GM18498 (cell line): ENCODE measurements around the gene RIOK3.
"Not testable (repeated sequence)": the region's sequence is repeated elsewhere in the genome, so short reads cannot be mapped to it uniquely, and the experiment has no call there.

Experiments
- ATAC-seq: cut with Tn5 transposase; IDR thresholded peaks from one replicate; pipeline ENCODE4 v1.9.1; 2021; ENCODE audit warnings: mild to moderate bottlenecking, moderate library complexity; ENCODE audit not compliant: unreplicated experiment

RIOK3 gene

DNA sequence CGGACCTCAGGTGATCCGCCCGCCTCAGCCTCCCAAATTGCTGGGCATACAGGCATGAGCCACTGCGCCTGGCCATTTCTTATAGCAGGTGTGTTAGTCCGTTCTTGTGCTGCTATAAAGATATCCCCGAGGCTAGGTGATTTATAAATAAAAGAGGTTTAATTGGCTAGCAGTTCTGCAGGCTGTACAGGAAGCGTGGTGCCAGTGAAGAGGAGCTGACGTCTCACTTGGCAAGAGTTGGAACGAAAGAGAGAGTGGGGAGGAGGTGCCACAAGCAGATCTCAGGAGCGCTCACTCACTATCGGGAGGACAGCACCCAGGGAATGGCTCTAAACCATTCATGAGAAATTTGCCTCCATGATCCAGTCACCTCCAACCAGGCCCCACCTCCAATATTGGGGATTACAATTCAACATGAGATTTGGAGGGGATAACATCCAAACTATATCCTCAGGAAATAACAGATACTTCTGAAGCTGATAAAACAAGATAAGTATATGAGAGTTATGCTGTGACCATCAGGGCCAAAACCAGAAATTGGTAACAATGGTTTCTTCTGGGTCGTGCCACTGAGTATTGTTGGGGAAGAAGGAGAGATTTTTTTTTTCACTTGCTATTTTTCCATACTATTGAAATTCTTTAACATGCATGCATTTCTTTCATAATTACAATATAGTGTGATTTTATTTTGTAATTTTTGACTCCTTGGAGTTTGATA, 42.8 kb downstream of the RIOK3 start:
- no peak for ATAC-seq

DNA sequence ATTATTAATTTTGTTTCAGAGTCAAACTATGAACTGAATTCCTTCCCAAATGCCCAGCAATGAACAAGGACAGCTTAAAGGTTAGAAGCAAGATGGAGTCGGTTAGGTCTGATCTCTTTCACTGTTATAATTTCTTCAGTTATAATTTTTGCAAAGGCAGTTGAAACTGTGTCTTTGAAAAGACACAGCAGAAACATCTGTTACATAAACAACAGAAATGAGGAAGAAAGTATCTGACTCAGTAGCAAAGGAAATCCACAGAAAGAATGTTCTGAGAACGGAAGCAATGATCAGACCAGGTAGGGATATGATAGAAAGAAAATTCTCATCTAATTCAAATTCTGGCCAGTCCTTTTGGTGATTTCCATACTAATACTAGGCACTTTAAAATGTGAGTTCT, 45.0 kb downstream of the RIOK3 start:
- no peak for ATAC-seq

DNA sequence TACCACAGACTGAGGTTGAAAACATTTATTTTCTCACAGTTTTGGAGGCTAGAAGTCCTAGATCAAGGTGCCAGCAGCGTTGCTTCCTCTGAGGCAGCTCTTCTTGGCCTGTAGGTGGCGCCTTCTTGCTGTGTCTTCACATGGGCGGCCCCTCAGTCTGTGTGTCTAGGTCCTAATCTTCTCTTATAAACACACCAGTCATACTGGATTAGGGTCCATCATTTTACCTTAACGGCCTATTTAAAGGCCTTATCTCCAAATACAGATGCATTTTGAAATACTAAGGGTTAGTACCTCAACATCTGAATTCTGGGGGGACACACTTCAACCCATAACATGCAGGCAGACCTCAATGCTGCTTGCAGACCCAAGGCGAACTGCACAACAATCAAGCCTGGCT, 45.8 kb downstream of the RIOK3 start:
- ATAC-seq = peak; percentile 36

DNA sequence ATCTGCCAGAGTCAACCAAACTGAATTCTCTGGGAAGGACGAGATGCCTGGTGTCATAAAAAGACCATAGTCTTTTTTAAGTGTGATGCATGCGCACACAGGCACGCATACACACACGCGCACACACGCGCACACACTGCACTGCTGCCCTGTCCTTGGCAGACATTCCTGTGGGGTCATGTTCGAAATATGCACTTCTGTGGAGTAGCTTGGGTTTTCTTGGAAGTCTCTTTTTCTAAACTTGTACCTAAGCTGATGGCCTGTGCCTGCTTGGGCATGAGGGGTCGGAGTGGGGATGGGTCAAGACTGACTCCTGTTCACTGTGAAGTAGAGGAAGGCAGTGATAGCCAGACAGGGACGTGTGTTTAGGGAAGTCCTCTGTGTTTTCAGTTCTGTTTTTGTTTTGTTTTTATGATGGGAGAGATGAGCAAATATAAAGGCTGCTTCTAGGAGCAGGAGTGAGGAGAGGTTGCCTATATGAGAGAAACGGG, 46.2 kb downstream of the RIOK3 start:
- no peak for ATAC-seq

DNA sequence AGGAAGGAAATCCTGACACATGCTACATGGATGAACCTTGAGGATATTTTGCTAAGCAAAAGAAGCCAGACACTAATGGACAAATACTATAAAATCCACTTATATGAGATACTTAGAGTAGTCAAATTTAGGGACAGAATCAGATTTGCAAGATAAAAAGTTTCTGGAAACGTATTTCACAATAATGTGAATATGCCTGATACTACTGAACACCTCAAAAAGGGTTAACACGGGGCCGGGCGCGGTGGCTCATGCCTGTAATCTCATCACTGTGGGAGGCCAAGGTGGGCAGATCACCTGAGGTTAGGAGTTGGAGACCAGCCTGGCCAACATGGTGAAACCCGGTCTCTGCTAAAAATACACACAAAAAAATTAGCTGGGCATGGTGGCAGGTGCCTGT, 48.5 kb downstream of the RIOK3 start:
- ATAC-seq = no peak

DNA sequence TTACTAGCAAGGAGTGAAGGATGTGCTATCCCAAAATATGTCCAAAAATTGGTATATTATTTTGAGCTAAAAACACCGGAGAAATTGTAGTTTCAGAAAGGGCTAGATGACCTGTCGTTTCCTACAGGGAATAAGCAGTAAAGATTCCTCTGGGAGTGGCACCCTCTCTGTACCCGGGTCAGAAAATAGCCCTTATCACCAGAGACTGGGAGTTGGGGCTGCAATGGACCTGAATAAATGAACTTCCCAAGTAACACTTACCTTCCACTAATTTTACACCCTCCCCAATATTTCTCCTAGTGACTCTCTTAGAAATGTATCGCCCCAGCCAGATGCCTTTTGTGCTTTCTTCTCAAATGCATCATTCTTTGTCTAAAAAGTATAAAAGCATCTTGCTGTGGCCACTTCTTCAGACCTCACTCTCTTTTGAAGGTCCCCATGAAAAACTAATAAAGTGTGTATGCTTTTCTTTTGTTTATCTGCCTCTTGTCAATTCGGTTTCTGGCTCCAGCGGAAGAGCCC, 49.5 kb downstream of the RIOK3 start:
- ATAC-seq = no peak

DNA sequence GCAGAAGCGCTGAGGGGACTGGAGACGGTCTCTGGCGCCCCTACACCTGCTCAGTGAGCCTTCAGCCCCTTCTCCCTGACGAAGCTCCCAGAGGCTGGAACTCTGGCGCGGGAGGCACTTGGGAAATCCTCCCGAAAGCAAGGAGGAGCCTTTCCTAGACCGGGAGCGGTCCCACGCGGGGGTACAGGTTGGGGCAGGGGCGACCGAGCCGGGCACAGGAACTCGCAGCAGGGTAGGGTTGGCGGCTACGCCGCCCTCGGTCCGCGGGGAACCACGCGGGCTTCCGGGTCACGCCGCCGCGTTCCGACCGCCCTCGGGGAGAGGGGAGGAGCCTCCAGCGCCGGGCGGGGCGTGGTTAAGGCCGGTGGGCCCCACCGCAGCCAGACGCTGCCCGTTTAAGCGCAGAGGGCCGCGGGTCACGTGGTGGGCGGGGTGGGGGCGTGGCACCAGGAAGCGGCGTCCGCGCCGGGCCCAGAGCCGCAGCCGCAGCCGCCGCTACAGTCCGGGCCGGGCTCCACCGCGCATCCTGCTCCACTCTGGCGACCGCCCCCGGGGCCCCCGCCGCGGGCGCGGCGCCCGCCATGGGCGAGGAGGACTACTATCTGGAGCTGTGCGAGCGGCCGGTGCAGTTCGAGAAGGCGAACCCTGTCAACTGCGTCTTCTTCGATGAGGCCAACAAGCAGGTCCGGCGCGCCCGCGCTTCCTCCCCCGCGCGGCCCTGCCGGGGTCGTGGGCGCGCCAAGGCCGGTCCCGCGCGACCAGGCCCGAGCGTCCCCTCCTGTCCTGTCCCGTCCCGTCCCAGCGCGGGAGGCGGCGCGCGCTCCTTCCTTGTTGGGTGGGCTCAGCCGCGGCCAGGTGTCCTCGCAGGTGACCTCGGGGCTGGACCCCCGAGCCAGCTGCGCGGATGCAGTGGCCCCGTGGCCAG, 50.2 kb downstream of the RIOK3 start, which contains the start of gene RMC1:
Gene RMC1 (plus strand): TSS at position 474 of the 925 bp plus-strand sequence. CDS start 108 bp downstream, at position 582.
- peak; percentile 81 for ATAC-seq

DNA sequence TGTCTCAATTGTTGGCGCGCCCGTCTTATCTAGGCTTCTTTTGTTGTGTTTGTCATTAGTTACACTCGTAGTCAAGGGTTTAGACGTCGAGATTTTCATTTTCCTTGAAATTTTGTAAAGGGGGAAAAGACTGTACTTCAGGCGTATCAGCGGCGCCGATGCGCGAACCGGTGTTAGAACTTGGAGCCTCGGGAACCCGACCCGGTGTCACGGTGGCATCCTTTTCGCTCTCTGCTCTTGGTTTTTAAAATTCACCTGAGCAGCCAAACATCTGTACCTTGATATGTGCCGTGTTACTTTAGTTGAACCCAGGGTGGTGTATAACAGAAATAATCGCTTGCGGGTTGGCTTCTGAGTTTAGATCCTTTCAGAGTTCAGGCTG, 50.9 kb downstream of the RIOK3 start:
- ATAC-seq = no peak

DNA sequence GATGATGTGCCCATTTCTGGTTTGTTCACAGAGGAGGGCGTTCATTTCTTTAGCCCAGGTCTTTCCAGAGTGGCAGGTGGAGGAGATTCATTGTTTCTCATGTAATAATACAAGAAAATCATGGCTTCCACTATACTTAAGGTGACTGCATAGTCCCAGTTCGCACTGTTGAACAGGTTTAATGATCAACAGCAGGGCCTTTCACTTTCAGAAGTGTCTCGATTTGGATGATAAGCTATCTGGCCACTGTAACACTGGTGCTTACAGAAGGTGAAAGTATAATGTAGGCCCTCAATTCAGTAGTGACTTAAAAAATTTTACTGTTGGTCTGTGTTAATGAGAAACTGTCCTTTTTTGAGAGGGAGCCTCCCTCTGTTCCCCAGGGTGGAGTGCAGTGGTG, 51.6 kb downstream of the RIOK3 start:
- peak; percentile 46 for ATAC-seq

DNA sequence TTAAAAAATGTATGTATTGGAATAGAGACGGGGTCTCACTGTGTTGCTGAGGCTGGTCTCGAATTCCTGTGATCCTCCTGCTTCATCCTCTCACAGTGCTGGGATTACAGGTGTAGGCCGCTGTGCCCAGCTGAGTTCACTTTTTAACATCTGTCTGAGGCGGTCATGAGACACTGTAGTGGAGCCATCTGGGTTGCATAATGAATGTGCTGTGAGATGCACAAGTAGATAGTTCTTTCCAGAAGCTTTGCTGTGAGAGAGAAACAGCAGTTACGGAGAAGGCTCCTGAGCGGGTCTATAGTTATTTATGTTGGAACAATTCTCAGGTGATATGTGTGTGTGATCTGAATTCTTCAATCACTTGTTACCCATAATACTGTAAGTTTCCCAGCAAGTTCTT, 53.3 kb downstream of the RIOK3 start:
- ATAC-seq = no peak

DNA sequence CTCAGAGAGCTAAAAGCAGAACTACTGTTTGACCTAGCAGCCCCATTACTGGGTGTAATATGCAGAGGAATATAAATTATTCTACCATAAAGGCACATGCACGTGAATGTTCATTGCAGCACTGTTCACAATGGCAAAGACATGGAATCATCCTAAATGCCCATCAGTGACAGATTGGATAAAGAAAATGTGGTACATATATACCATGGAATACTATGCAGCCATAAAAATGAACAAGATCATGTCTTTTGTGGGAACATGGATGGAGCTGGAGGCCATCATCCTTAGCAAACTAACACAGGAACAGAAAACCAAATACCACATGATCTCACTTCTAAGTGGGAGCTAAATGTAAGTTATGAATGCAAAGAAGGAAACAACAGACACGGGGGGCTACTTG, 57.8 kb downstream of the RIOK3 start:
- not testable (repeated sequence) for ATAC-seq

DNA sequence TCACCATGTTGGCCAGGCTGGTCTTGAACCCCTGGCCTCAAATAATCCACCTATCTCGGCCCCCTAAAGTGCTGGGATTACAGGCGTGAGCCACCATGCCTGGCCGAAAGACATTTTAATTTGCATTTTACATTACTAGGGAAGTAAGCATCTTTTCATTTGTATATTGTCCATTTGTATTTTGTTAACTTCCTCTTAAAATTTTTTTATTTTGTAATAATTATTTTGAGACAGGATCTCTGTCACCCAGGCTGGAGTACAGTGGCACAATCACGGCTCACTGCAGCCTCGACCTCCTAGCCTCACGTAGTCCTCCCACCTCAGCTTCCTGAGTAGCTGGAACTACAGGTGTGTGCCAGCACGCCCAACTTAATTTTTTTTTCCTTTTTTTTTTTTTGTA, 59.1 kb downstream of the RIOK3 start:
- not testable (repeated sequence) for ATAC-seq

DNA sequence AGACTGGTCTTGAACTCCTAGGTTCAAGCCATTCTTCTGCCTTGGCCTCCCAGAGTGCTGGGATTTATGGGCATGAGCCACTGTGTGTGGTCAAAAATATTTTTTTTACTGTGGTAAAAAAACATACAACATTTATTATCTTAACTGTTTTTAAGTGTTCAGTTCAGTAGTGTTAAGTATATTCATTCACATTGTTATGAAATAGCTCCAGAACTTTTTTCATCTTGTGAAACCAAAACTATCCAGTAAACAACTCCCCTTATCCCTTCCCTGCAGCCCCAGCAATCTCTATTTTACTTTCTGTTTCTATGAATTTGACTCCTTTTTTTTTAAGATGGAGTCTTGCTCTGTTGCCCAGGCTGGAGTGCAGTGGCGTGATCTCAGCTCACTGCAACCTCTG, 59.6 kb downstream of the RIOK3 start:
- ATAC-seq = no peak

DNA sequence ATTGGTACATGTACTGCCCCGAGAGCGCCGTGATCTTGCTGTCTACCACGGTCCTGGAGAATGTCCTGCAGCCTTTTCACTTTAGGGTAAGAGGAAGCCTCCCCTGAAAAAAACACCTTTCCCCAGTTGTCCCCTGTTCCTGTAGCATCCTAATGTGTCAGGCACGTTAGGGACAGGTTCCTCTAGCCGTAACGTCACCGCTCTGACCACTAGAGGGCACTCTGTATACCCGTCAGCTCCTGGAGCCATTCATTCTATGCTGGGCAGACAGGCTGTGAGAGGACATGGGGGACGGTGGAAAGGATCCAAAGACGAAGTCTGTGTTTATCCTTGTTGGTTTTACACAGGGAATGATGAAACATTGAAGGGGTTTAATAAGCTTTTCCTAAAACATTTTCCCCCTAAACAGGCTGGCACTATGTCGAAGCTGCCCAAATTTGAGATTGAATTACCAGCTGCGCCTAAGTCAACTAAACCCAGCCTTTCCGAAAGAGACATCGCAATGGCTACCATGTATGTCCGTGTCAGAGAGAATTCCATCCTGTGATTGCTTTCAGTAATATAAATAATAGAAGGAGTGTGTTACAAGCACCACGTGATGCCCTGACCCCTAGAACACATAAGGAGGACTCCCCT, 62.9 kb downstream of the RIOK3 start:
- peak; percentile 88 for ATAC-seq

DNA sequence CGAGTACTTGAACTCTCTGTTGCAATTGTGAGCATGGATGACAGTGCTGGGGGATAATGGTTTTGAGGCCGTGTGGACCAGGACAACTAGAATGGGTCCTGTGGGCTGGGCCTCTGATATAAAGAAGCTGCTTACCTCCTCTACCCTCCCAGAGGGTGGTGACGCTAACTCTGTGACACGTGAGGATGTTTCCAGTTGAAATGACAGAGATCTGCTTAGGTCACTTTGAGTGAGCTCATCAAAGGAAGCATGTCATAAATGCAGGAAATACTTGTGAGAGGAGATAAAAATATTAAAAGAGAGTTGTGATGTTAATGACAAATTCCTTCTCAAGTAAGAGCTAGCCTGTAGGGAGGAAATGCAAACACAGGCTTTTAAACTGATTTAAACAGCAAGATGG, 66.6 kb downstream of the RIOK3 start:
- no peak for ATAC-seq

DNA sequence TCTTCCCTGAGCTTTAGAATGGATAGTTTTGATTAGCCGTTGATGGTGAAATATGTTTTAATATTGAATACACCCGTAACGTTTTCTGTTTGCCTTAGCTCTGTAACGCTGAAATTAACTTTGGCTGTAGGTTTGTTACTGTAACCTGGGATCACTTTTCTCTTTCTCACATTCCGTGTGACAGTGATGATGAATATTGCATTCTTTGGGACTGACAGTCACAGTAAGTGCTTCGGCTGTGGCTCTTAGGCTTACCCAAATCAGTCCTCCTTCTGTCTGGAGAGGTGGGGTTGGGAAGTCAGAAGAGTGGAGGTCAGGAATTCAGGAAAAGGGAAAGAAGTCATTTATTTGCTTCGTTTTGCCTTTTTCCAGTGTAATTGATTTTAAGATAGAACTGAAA, 68.2 kb downstream of the RIOK3 start:
- ATAC-seq = no peak

DNA sequence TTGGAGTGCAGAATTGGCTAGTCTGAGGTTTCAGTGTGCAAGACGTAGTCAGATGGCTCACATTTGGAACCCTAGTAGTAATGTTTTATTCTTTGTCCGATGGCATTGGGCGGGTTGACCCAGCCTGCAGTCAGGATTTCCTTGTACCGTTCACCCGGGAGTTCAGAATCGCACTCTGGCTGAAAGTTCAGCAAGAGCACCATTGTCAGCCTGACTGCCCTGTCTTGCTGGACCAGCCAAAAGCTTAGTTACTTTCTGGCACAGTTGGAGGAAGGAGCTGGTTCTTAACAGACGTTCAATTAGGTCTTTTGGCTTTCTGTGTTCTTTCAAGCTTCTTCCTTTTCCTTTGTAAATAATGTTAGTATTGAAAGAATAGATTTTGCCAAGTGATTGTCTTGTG, 68.8 kb downstream of the RIOK3 start:
- no peak for ATAC-seq

DNA sequence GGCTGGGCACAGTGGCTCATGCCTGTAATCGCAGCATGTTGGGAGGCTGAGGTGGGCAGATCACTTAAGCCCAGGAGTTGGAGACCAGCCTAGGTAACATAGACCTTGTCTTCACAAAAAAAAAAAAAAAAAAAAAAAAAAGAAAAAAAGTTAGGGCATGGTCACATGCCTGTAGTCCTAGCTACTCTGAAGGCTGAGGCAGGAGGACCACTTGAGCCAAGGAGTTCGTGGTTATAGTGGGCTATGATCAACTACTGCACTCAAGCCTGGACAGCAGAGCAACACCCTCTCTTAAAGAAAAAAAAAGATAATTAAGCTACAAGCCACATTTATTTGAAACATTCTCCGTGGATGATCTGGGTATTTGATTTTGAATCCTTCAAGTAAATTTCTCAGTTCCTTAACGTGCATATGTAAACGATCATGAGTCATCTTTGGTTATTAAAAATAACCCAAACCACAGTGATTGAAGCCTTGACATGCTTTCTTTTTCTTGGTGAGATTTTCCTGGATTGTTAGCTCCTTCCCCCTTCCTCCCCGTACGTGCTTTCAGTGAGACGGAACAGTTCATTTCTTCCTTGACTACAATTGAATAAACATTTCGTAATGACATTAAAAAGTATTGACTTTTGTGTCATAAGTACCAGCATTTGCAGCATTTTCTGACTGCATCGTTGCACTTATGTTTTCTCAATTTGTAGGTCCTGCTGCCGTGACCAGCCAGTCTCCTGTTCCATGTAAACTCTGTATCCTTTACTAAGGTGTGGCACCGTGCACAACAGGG, 70.5 kb downstream of the RIOK3 start:
- ATAC-seq = no peak

DNA sequence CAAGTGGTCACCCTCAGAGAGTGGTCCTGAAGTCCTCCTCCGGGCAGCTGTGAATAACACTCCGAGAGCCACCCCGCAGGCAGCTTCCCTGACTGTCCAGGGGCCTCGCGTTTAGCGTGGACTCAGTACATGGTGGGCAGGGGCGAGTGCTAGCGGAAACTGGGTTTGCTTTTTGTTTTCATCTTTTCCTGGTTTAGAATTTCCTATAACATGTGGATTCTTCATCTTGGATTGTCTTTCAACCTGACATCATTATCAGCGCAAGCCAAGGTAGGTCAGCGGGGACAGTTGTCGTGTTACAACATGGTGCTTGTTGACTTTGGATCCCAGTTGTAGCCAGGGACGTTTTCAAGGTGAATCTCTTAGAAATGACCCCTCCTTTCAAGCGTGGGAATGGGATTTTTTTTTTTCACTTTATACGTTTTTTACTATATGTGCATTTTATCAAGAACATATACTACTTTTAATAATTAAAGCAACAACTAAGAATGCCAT, 71.2 kb downstream of the RIOK3 start:
- ATAC-seq = no peak

DNA sequence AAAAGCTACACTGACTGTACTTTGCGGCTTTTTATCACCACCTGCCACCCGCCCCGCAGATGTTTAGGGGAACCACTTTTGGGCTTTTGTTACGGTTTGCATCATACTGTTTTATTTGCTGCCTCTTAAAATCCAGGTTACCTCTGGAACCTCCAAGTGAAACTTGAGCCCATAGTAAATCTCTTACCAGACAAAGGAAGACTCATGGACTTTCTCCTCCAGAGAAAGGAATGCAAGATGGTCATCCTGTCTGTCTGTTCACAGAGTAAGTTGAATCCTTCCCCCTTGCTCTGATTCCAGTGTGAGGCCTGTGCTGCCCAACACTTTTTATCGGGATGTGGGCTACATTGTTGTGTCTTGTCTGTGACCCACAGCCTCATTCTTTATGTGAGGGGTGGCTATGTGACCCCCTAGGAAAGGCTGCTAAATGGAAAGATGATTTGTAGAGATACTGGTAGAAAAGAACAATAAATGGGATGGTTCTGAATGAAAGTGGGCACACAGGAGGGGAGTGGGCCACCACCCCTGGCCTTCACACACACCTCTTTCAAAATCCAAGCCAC, 73.5 kb downstream of the RIOK3 start:
- no peak for ATAC-seq
